Lung (tissue), 12 donors: Measurements from ENCODE around the gene TTLL7. TPM values are rescaled to one million over a fixed set of nuclear protein-coding genes. Genes with fewer than 3 reads are reported as not detected.

Experiments
- ATAC-seq: fragments of 200-7000 bp; cut with Tn5 transposase; one replicate; pipeline ENCODE4 v1.9.1; 2020; ENCODE audit warnings: moderate number of reproducible peaks; ENCODE audit not compliant: insufficient read depth, low FRiP score
- DNase-seq, 3 donors: peaks; one replicate each; pipeline ENCODE4 v3.0.0-alpha.2; 2013 to 2017
- H3K27ac ChIP-seq, 2 donors: one replicate each; pipeline ENCODE4 v1.5.1; 2013; ENCODE audit warnings: mild to moderate bottlenecking in 2 of 2, moderate library complexity in 2 of 2, control low read depth in 1 of 2, inconsistent platforms in 1 of 2, low read depth in 1 of 2, low read length in 1 of 2
- H3K27me3 ChIP-seq, 3 donors: one replicate each; pipeline ENCODE4 v1.5.1; 2013; ENCODE audit warnings: low read length in 2 of 3; ENCODE audit not compliant: control insufficient read depth in 3 of 3, insufficient read depth in 3 of 3
- H3K36me3 ChIP-seq, 4 donors: one replicate each; pipeline ENCODE4 v1.5.1; 2013; ENCODE audit warnings: low read length in 4 of 4, mild to moderate bottlenecking in 1 of 4, moderate library complexity in 1 of 4; ENCODE audit not compliant: control insufficient read depth in 4 of 4, insufficient read depth in 4 of 4
- H3K4me1 ChIP-seq, 5 donors: one replicate each; pipeline ENCODE4 v1.5.1; 2013; ENCODE audit warnings: low read length in 5 of 5, mild to moderate bottlenecking in 2 of 5, moderate library complexity in 1 of 5; ENCODE audit not compliant: control insufficient read depth in 5 of 5, insufficient read depth in 5 of 5
- H3K4me3 ChIP-seq: one replicate; pipeline ENCODE4 v1.5.1; 2013; ENCODE audit warnings: mild to moderate bottlenecking, control low read depth, moderate library complexity
- H3K9ac ChIP-seq, 2 donors: one replicate each; pipeline ENCODE4 v1.5.1; 2013; ENCODE audit warnings: low read length in 2 of 2, control low read depth in 1 of 2; ENCODE audit not compliant: insufficient read depth in 1 of 2
- H3K9me3 ChIP-seq, 4 donors: one replicate each; pipeline ENCODE4 v1.5.1; 2013; ENCODE audit warnings: low read length in 3 of 4, mild to moderate bottlenecking in 1 of 4, moderate library complexity in 1 of 4; ENCODE audit not compliant: control insufficient read depth in 4 of 4, insufficient read depth in 3 of 4
- WGBS, 2 donors: extraction: QIAGEN DNeasy Blood & Tissue Kit; methylation state at CpG; one replicate each; pipeline ENCODE4 v1.1.7; 2013; 5-methylcytosine and 5-hydroxymethylcytosine counted together
- polyA plus RNA-seq, 2 donors: library from polyadenylated mRNA; stranded (reverse); fragments of 200-250 nt; gene quantifications; one replicate each; pipeline ENCODE4 v1.2.1, GENCODE V29; 2013
- total RNA-seq, 2 donors: library from RNA; depleted of rRNA in 1 of 2; stranded (reverse); fragments of >200 nt in 1 of 2; gene quantifications; one replicate each; pipeline ENCODE4 v1.2.1, GENCODE V29; 2014 to 2021
- TF ChIP-seq, protein P1 (sequence below): IDR thresholded peaks from 2 replicates; pipeline ENCODE4 v1.5.1; 2012; ENCODE audit warnings: mild to moderate bottlenecking; ENCODE audit errors: control extremely low read depth, extremely low read depth
- donor health status: control.
- donor health status: control.
- donor health status: Bipolar disorder and iron deficiency.
- donor health status: healthy.
- donor health status: DM: yes; HTN: yes; CAD: no.

TTLL7 gene
- total and polyA plus RNA-seq, 4 donors, result 1.4 to 13.8 (median 9.1) TPM

DNA sequence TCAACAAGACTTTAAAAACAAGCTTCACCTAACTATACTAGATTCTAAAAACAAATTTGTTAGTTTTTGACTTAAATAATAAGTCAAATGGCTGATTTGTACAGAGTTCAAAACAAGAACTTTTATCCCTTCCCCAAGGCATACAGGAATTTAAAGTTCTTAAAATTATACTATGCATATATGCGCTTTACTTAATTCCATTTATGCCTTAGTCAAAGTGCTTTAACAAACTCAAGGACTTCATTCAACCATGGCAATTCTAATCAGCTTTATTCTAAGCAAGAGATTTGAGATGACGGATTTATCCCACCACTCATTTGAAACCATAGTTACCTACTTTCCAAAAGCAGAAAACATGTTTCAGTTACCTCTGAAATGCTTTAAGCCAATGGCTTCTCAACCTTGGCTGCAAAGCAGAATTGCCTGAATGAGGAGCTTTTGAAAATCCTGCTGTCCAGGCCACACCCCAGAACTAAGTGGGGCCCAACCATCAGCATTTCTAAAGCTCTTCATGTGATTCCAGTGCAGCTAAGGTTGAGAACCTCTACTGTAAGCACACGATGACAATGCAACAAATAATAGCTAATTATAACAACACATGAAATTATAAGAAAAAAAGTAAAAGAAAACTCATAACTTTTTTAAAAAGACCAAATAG, 44.6 kb downstream of the TTLL7 start:
- Histone ChIP-seq H3K27ac (no peak overlapping the region), H3K9me3 (no peaks in the 10 kb centered on the region), H3K36me3 (no peaks in the 10 kb centered on the region), H3K9ac (no peak overlapping the region), H3K4me3 (no peak overlapping the region), H3K4me1 (no peaks in the 10 kb centered on the region), H3K27me3 (no peaks in the 10 kb centered on the region)
- DNase-seq, result no peak
- TF ChIP-seq, protein P1, sequence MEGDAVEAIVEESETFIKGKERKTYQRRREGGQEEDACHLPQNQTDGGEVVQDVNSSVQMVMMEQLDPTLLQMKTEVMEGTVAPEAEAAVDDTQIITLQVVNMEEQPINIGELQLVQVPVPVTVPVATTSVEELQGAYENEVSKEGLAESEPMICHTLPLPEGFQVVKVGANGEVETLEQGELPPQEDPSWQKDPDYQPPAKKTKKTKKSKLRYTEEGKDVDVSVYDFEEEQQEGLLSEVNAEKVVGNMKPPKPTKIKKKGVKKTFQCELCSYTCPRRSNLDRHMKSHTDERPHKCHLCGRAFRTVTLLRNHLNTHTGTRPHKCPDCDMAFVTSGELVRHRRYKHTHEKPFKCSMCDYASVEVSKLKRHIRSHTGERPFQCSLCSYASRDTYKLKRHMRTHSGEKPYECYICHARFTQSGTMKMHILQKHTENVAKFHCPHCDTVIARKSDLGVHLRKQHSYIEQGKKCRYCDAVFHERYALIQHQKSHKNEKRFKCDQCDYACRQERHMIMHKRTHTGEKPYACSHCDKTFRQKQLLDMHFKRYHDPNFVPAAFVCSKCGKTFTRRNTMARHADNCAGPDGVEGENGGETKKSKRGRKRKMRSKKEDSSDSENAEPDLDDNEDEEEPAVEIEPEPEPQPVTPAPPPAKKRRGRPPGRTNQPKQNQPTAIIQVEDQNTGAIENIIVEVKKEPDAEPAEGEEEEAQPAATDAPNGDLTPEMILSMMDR, result no peak
- 89 to 96% methylated on average over 3 of the region's 3 CpGs for WGBS, 2 donors
- ATAC-seq, result no peak

DNA sequence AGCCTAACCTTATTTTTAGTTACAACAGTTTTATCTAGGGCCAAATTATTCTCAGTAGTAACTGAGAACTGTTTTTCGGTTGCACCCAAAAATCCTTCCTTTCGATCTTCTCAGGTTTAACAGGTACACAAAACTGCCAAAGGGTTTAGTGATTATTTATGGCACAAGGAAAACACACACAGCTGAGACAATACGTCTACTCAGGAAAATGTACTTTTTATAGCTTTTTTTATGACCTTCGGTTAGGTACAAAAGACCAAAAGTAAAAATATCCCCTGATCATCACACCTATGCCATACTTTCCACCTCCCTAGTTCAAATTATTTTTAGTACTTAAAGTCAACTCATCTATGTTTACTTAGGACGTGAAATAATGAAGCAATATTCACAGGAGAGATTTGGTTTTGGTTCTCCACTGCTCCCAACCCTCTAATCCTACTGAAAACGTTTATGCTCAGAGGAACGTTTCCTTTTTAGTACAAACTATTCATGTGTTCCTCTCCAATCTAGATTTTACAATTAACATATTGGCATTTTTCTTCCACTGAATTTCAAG, 48.7 kb downstream of the TTLL7 start:
- H3K4me3 ChIP-seq, result no peak overlapping the region
- no peak overlapping the region for H3K27ac ChIP-seq
- no peak for ATAC-seq
- H3K9ac ChIP-seq, result no peak overlapping the region
- H3K9me3 ChIP-seq, result no peaks in the 10 kb centered on the region
- TF ChIP-seq, protein P1, result no peak
- 70 to 81% methylated on average over 7 of the region's 7 CpGs for WGBS, 2 donors
- H3K27me3 ChIP-seq, result no peaks in the 10 kb centered on the region
- no peaks in the 10 kb centered on the region for H3K4me1 ChIP-seq
- DNase-seq, result no peak
- no peaks in the 10 kb centered on the region for H3K36me3 ChIP-seq

DNA sequence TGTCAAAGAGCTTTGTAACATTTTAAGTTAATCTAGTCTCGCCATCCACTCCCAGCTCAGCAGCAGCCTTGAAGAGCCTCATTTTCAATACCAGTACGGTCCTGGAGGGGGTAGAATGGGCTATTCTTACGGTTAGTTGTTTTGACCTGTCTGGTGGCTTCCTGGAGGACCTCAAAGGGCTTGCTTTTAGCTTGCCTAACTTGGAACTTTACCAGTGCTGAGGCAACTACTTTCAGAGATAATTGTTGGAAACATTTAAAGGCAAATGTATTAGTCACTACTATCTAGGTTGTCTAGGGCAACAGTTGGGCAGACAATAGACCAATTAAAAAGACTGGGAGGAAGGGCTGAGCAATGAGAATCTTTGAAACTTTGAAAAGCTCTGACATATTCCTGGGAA, 56.0 kb downstream of the TTLL7 start:
- no peak overlapping the region for H3K9ac ChIP-seq
- H3K4me3 ChIP-seq, result no peak overlapping the region
- 81 to 93% methylated on average over 3 of the region's 3 CpGs for WGBS, 2 donors
- ATAC-seq (no peak), DNase-seq (no peak)
- TF ChIP-seq, protein P1, result no peak
- H3K36me3 ChIP-seq, result no peaks in the 10 kb centered on the region
- H3K27ac ChIP-seq, result no peak overlapping the region
- H3K27me3 ChIP-seq, result no peaks in the 10 kb centered on the region
- H3K9me3 ChIP-seq, result peaks cover 0 to 3% (median 0%) of the 10 kb centered on the region in 4 donors
- H3K4me1 ChIP-seq, result no peaks in the 10 kb centered on the region

DNA sequence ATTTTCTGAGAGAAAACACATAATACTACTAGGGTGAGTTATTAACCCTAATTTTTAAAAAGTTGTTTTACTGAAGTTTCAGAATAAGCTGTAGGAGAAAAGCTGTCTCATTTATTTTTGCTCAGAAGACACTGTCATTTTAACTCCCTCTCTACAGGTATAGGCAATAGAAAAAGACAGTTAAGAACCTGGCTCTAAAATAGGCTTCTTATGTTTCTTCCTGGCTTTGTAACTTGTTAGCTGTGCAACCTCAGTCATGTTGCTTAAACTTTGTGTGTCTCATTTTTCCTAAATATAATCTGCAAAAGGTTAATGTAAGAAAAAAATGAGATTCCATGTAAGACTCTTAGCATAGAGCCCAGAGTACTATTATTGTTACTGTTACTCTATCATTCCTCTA, 64.4 kb downstream of the TTLL7 start:
- H3K36me3 ChIP-seq, result no peaks in the 10 kb centered on the region
- H3K4me3 ChIP-seq, result no peak overlapping the region
- no peaks in the 10 kb centered on the region for H3K27me3 ChIP-seq
- no peak overlapping the region for H3K9ac ChIP-seq
- no peak overlapping the region for H3K27ac ChIP-seq
- ATAC-seq (no peak), DNase-seq (no peak)
- TF ChIP-seq, protein P1, result no peak
- no peaks in the 10 kb centered on the region for H3K9me3 ChIP-seq
- no peaks in the 10 kb centered on the region for H3K4me1 ChIP-seq
